Gastrocnemius medialis (tissue), 4 donors: Measurements from ENCODE around the gene UPF1.

ENCODE experiments used
- CTCF ChIP-seq, 5 experiments: fragments of 450-650 bp in 3 of 5; fragments of 200-600 bp in 2 of 5; sonication (generic) in 2 of 5; IDR thresholded peaks in 4 of 5; conservative IDR thresholded peaks in 1 of 5; 1 replicate in 4 of 5; 2 replicates in 1 of 5; pipeline ENCODE4 v1.5.1; 2016 to 2019; ENCODE audit warnings: antibody characterized with exemption in 5 of 5, mild to moderate bottlenecking in 3 of 5, moderate library complexity in 3 of 5
- POLR2A ChIP-seq, 2 donors: fragments of 450-650 bp; IDR thresholded peaks; one replicate each; pipeline ENCODE4 v1.6.1; 2017; ENCODE audit warnings: antibody characterized with exemption in 2 of 2, mild to moderate bottlenecking in 2 of 2, moderate library complexity in 2 of 2

GRCh38 chr19:18904334-18905057 is 72.7 kb downstream of the UPF1 start:
- TF ChIP-seq CTCF (IDR thresholded peaks at IDR 0.05 in 4 of 5, conservative IDR thresholded peaks at IDR 0.05 in 1 of 5) = no peak
- TF ChIP-seq POLR2A (IDR thresholded peaks at IDR 0.05) = no peak
